ENCODE data around the gene WDR31.

The WDR31 gene

DNA sequence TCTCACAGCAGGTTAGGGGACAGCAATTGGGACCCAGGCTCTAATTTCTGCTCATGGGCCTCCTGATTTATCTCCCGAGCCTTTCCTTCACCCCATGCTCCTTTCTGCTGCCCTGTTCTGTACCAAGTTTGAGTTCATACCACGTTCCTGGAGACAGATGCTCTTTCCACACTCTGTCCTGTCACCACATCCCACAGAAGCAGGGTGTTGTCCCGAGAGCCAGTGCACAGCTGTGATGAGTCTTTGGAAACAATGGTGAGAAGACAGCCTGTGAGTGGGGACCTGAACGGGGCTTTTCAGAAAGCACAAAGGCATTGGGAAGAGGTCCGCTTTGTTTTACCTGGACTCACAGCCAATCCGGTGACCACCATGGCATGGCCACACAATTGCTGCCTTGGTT is 17.4 kb downstream of the WDR31 start:
- H3K4me3 ChIP-seq (ENCODE audit: low read depth, low read length) = no peak overlapping the region
- H3K9me3 ChIP-seq (ENCODE audit: control insufficient read depth, insufficient read depth, low read length) = no peaks in the 10 kb centered on the region
- H3K4me1 ChIP-seq (ENCODE audit: control insufficient read depth, insufficient read depth, low read length) = no peaks in the 10 kb centered on the region
- no peaks in the 10 kb centered on the region for H3K27me3 ChIP-seq (ENCODE audit: control insufficient read depth, insufficient read depth, low read length)
- H3K9ac ChIP-seq (ENCODE audit: low read depth, low read length) = no peak overlapping the region
- H3K36me3 ChIP-seq (ENCODE audit: control insufficient read depth, insufficient read depth, low read length) = no peaks in the 10 kb centered on the region

DNA sequence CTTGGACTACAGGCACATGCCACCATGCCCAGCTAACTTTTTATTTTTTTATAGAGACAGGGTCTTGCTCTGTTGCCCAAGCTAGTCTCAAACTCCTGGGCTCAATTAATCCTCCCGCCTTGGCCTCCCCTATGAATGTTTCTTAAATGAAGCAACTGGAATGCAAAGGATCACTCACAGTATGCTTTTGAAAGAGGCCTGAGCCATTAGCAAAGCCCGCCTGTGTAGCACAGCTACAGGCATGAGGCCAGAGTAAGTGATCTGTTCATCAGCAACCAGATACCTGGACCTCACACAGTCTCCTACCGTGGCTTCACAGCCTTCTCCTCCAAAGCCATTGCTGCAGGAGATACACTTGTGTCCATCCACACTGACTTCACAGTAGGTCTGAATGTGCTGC is 20.0 kb downstream of the WDR31 start:
- Histone ChIP-seq H3K36me3 (ENCODE audit: control insufficient read depth, insufficient read depth, low read length) (no peaks in the 10 kb centered on the region), H3K4me1 (ENCODE audit: control insufficient read depth, insufficient read depth, low read length) (no peaks in the 10 kb centered on the region), H3K9ac (ENCODE audit: low read depth, low read length) (no peak overlapping the region), H3K4me3 (ENCODE audit: low read depth, low read length) (no peak overlapping the region), H3K9me3 (ENCODE audit: control insufficient read depth, insufficient read depth, low read length) (no peaks in the 10 kb centered on the region), H3K27me3 (ENCODE audit: control insufficient read depth, insufficient read depth, low read length) (no peaks in the 10 kb centered on the region)

GRCh38 chr9:113319054-113319453 is 21.0 kb downstream of the WDR31 start:
- Histone ChIP-seq H3K9ac (ENCODE audit: low read depth, low read length) (no peak overlapping the region), H3K4me3 (ENCODE audit: low read depth, low read length) (no peak overlapping the region)

GRCh38 chr9:113317777-113318176 is 22.3 kb downstream of the WDR31 start:
- Histone ChIP-seq H3K4me1 (ENCODE audit: control insufficient read depth, insufficient read depth, low read length) (no peaks in the 10 kb centered on the region), H3K9me3 (ENCODE audit: control insufficient read depth, insufficient read depth, low read length) (no peaks in the 10 kb centered on the region), H3K36me3 (ENCODE audit: control insufficient read depth, insufficient read depth, low read length) (no peaks in the 10 kb centered on the region), H3K4me3 (ENCODE audit: low read depth, low read length) (no peak overlapping the region), H3K27me3 (ENCODE audit: control insufficient read depth, insufficient read depth, low read length) (no peaks in the 10 kb centered on the region), H3K9ac (ENCODE audit: low read depth, low read length) (no peak overlapping the region)

More at GRCh38 chr9:113319054-113319453, 21.0 kb downstream of the WDR31 start:
- no peaks in the 10 kb centered on the region for H3K36me3 ChIP-seq (ENCODE audit: control insufficient read depth, insufficient read depth, low read length)
- no peaks in the 10 kb centered on the region for H3K9me3 ChIP-seq (ENCODE audit: control insufficient read depth, insufficient read depth, low read length)
- H3K27me3 ChIP-seq (ENCODE audit: control insufficient read depth, insufficient read depth, low read length) = no peaks in the 10 kb centered on the region
- no peaks in the 10 kb centered on the region for H3K4me1 ChIP-seq (ENCODE audit: control insufficient read depth, insufficient read depth, low read length)

DNA sequence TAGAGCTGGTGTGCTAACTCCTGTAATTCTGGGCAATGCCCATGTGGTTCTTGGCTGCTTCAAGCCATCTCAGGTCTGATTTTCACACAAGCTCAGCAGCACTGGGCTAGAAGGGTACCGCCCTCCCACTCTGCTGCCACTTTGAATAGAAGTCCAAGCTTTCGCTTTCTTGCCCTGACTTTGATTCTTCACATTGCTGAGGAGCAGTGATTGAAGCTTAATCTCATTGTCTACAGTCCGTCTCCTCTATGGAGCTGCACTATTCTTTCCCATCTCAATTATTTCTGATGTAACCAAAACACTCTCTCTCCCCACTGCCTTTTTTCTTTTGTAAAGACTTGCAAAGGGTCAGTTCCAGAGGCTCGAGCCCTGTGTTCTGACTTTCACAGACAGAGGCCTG is 24.0 kb downstream of the WDR31 start:
- H3K36me3 ChIP-seq (ENCODE audit: control insufficient read depth, insufficient read depth, low read length) = no peaks in the 10 kb centered on the region
- no peaks in the 10 kb centered on the region for H3K4me1 ChIP-seq (ENCODE audit: control insufficient read depth, insufficient read depth, low read length)
- H3K27me3 ChIP-seq (ENCODE audit: control insufficient read depth, insufficient read depth, low read length) = no peaks in the 10 kb centered on the region
- no peak overlapping the region for H3K9ac ChIP-seq (ENCODE audit: low read depth, low read length)
- no peaks in the 10 kb centered on the region for H3K9me3 ChIP-seq (ENCODE audit: control insufficient read depth, insufficient read depth, low read length)
- H3K4me3 ChIP-seq (ENCODE audit: low read depth, low read length) = no peak overlapping the region

- H3K36me3 ChIP-seq (ENCODE audit: control insufficient read depth, insufficient read depth, low read length) = no peaks in the 10 kb centered on the region
- no peak overlapping the region for H3K4me3 ChIP-seq (ENCODE audit: low read depth, low read length)
- H3K9me3 ChIP-seq (ENCODE audit: control insufficient read depth, insufficient read depth, low read length) = no peaks in the 10 kb centered on the region
- no peaks in the 10 kb centered on the region for H3K27me3 ChIP-seq (ENCODE audit: control insufficient read depth, insufficient read depth, low read length)
- H3K9ac ChIP-seq (ENCODE audit: low read depth, low read length) = no peak overlapping the region
- H3K4me1 ChIP-seq (ENCODE audit: control insufficient read depth, insufficient read depth, low read length) = no peaks in the 10 kb centered on the region
Measured at GRCh38 chr9:113315231-113315630, 24.8 kb downstream of the WDR31 start.

DNA sequence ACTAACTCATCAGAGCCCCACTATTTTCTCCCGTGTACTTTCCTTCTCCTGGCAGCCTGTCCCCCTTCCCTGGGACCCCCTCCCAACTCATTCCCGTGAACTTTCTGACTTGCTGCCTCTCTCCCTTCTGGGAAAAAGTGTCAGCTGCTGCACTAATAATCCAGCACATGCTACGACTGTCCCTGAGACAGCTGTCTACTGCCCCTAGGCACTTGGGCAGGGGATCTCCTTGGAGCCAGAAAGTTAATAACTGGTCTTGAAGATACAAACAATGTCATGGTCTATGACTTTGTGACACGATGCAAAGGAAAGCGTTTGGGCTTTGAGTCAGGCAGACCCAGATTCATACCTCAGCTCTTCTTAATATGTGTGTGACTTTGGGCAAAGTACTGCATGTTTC is 26.8 kb downstream of the WDR31 start:
- H3K27me3 ChIP-seq (ENCODE audit: control insufficient read depth, insufficient read depth, low read length) = no peaks in the 10 kb centered on the region
- H3K9ac ChIP-seq (ENCODE audit: low read depth, low read length) = no peak overlapping the region
- H3K36me3 ChIP-seq (ENCODE audit: control insufficient read depth, insufficient read depth, low read length) = no peaks in the 10 kb centered on the region
- H3K4me1 ChIP-seq (ENCODE audit: control insufficient read depth, insufficient read depth, low read length) = no peaks in the 10 kb centered on the region
- H3K9me3 ChIP-seq (ENCODE audit: control insufficient read depth, insufficient read depth, low read length) = no peaks in the 10 kb centered on the region
- H3K4me3 ChIP-seq (ENCODE audit: low read depth, low read length) = no peak overlapping the region

- H3K4me1 ChIP-seq (ENCODE audit: control insufficient read depth, insufficient read depth, low read length) = no peaks in the 10 kb centered on the region
Measured at GRCh38 chr9:113311961-113312360, 28.1 kb downstream of the WDR31 start.

DNA sequence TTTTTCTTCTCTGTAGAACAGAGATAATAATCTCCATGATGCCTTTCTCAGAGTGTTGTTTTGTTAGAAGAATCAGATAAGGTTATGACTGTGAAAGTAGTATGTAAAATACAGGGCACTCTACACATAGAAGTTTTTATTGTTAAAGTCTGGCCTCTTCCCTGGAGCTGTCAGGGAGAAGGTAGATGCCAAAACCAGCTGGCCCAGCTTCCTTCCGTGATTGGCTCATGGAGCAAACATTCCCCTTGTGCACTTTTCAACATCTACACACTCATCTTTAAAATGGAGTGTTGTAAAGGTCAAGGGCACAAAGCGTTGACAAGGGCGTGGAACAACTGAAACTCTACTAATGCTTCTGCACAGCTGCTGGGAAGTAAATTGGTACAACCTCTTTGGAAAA is 29.5 kb downstream of the WDR31 start:
- no peak overlapping the region for H3K9ac ChIP-seq (ENCODE audit: low read depth, low read length)
- H3K27me3 ChIP-seq (ENCODE audit: control insufficient read depth, insufficient read depth, low read length) = no peaks in the 10 kb centered on the region
- H3K4me3 ChIP-seq (ENCODE audit: low read depth, low read length) = no peak overlapping the region
- no peaks in the 10 kb centered on the region for H3K9me3 ChIP-seq (ENCODE audit: control insufficient read depth, insufficient read depth, low read length)
- no peaks in the 10 kb centered on the region for H3K36me3 ChIP-seq (ENCODE audit: control insufficient read depth, insufficient read depth, low read length)
- H3K4me1 ChIP-seq (ENCODE audit: control insufficient read depth, insufficient read depth, low read length) = no peaks in the 10 kb centered on the region

More at GRCh38 chr9:113311961-113312360, 28.1 kb downstream of the WDR31 start:
- Histone ChIP-seq H3K4me3 (ENCODE audit: low read depth, low read length) (no peak overlapping the region), H3K9ac (ENCODE audit: low read depth, low read length) (no peak overlapping the region), H3K36me3 (ENCODE audit: control insufficient read depth, insufficient read depth, low read length) (no peaks in the 10 kb centered on the region), H3K9me3 (ENCODE audit: control insufficient read depth, insufficient read depth, low read length) (no peaks in the 10 kb centered on the region), H3K27me3 (ENCODE audit: control insufficient read depth, insufficient read depth, low read length) (no peaks in the 10 kb centered on the region)

GRCh38 chr9:113309204-113309813 is 30.8 kb downstream of the WDR31 start:
- Histone ChIP-seq H3K9me3 (ENCODE audit: control insufficient read depth, insufficient read depth, low read length) (no peaks in the 10 kb centered on the region), H3K4me3 (ENCODE audit: low read depth, low read length) (no peak overlapping the region), H3K27me3 (ENCODE audit: control insufficient read depth, insufficient read depth, low read length) (no peaks in the 10 kb centered on the region), H3K36me3 (ENCODE audit: control insufficient read depth, insufficient read depth, low read length) (no peaks in the 10 kb centered on the region), H3K4me1 (ENCODE audit: control insufficient read depth, insufficient read depth, low read length) (no peaks in the 10 kb centered on the region), H3K9ac (ENCODE audit: low read depth, low read length) (no peak overlapping the region)

- Histone ChIP-seq H3K36me3 (ENCODE audit: control insufficient read depth, insufficient read depth, low read length) (no peaks in the 10 kb centered on the region), H3K4me3 (ENCODE audit: low read depth, low read length) (no peak overlapping the region), H3K9ac (ENCODE audit: low read depth, low read length) (no peak overlapping the region), H3K4me1 (ENCODE audit: control insufficient read depth, insufficient read depth, low read length) (peaks cover 3% of the 10 kb centered on the region), H3K27me3 (ENCODE audit: control insufficient read depth, insufficient read depth, low read length) (no peaks in the 10 kb centered on the region), H3K9me3 (ENCODE audit: control insufficient read depth, insufficient read depth, low read length) (no peaks in the 10 kb centered on the region)
Measured at GRCh38 chr9:113307396-113307975, 32.6 kb downstream of the WDR31 start.

DNA sequence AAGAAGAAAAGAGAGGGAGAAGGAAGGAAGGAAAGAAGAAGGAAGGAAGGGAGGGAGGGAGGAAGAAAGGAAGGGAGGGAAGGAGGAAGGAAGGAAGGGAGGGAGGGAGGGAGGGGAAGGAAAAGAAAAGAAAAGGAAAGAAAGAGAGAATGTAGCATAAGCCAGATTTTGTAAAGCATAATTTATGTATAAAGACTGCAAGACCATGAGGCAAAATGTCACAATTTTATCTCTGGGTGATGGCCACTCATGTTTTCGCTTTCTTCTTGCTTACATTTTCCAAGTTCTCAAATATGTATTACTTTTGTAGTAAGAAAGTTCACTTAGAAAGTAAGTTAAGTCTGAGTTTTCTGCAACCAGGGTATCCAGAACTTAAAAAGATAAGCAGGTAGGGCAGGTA is 33.5 kb downstream of the WDR31 start:
- Histone ChIP-seq H3K27me3 (ENCODE audit: control insufficient read depth, insufficient read depth, low read length) (no peaks in the 10 kb centered on the region), H3K9ac (ENCODE audit: low read depth, low read length) (no peak overlapping the region), H3K36me3 (ENCODE audit: control insufficient read depth, insufficient read depth, low read length) (no peaks in the 10 kb centered on the region), H3K4me3 (ENCODE audit: low read depth, low read length) (no peak overlapping the region), H3K4me1 (ENCODE audit: control insufficient read depth, insufficient read depth, low read length) (peaks cover 3% of the 10 kb centered on the region), H3K9me3 (ENCODE audit: control insufficient read depth, insufficient read depth, low read length) (no peaks in the 10 kb centered on the region)

All from iPS-15b (cell line).